ENCODE measurements around the gene LGALS3BP.
"Not testable (repeated sequence)": the region's sequence is repeated elsewhere in the genome, so short reads cannot be mapped to it uniquely, and the experiment has no call there.

LGALS3BP gene

GRCh38 chr17:78979780-78980623, at the start of gene LGALS3BP:
LGALS3BP (minus strand) TSS chr17:78979923; CDS start chr17:78977191, 2,732 bp downstream.
- peak; percentile 83 for DNase-seq

- no peak for DNase-seq
These were observed 49.0 kb upstream of the LGALS3BP start for GRCh38 chr17:79028496-79029326.

- DNase-seq = no peak
These were observed 48.3 kb upstream of the LGALS3BP start for GRCh38 chr17:79027925-79028491.

- no peak for DNase-seq
These were observed 47.7 kb upstream of the LGALS3BP start for GRCh38 chr17:79027274-79027924.

- no peak for DNase-seq
These were observed 46.9 kb upstream of the LGALS3BP start for GRCh38 chr17:79026376-79027273.

GRCh38 chr17:79024901-79025737, 45.4 kb upstream of the LGALS3BP start:
- no peak for DNase-seq

- no peak for DNase-seq
These were observed 44.4 kb upstream of the LGALS3BP start, which contains the start of gene C1QTNF1 for GRCh38 chr17:79023886-79024771. C1QTNF1 (plus strand) TSS chr17:79024169; CDS start chr17:79043969, 19,800 bp downstream.

- DNase-seq = no peak
These were observed 43.5 kb upstream of the LGALS3BP start for GRCh38 chr17:79023180-79023705.

- no peak for DNase-seq
These were observed 42.8 kb upstream of the LGALS3BP start for GRCh38 chr17:79022507-79022991.

- DNase-seq = not testable (repeated sequence)
These were observed 42.2 kb upstream of the LGALS3BP start for GRCh38 chr17:79021929-79022328.

GRCh38 chr17:79020631-79021301, 41.0 kb upstream of the LGALS3BP start:
- no peak for DNase-seq

GRCh38 chr17:79019632-79020584, 40.2 kb upstream of the LGALS3BP start:
- no peak for DNase-seq

- no peak for DNase-seq
These were observed 39.5 kb upstream of the LGALS3BP start for GRCh38 chr17:79019261-79019631.

GRCh38 chr17:79018370-79018695, 38.6 kb upstream of the LGALS3BP start:
- no peak for DNase-seq

- no peak for DNase-seq
These were observed 38.0 kb upstream of the LGALS3BP start for GRCh38 chr17:79017546-79018369.

- DNase-seq = no peak
These were observed 34.5 kb upstream of the LGALS3BP start for GRCh38 chr17:79014158-79014758.
